ENCODE data around the gene REN.

Gene REN

GRCh38 chr1:204139952-204140351 is 26.2 kb downstream of the REN start:
- H2AFZ ChIP-seq (ENCODE audit: low read length) = no peak overlapping the region

DNA sequence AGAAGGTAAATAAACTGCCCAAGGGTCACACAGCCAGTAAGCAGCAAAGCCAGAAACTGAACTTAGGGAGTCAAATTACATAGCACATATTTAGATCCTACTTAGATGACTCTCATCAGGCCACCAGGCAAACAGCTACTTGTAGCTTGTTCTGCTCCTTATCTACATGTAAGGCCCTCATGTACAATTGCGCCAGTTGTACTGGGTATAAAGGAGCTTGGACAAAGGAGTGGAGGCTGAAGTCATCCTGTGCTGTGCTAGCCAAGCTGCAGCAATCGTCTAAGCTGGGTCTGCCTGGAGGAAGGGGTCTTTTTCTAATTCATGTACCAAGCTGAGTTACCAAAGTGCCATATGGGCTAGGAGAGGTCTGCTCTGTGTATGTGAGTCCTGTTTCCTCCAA is 27.0 kb downstream of the REN start:
- TF ChIP-seq, protein P1, sequence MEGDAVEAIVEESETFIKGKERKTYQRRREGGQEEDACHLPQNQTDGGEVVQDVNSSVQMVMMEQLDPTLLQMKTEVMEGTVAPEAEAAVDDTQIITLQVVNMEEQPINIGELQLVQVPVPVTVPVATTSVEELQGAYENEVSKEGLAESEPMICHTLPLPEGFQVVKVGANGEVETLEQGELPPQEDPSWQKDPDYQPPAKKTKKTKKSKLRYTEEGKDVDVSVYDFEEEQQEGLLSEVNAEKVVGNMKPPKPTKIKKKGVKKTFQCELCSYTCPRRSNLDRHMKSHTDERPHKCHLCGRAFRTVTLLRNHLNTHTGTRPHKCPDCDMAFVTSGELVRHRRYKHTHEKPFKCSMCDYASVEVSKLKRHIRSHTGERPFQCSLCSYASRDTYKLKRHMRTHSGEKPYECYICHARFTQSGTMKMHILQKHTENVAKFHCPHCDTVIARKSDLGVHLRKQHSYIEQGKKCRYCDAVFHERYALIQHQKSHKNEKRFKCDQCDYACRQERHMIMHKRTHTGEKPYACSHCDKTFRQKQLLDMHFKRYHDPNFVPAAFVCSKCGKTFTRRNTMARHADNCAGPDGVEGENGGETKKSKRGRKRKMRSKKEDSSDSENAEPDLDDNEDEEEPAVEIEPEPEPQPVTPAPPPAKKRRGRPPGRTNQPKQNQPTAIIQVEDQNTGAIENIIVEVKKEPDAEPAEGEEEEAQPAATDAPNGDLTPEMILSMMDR (IDR thresholded peaks at IDR 0.05; ENCODE audit: low read length) = no peak
- TF ChIP-seq EZH2 (IDR thresholded peaks at IDR 0.05; ENCODE audit: borderline replicate concordance, low read length) = no peak
- Histone ChIP-seq H2AFZ (ENCODE audit: low read length) (no peak overlapping the region), H3K4me2 (ENCODE audit: low read length) (no peak overlapping the region)

More at GRCh38 chr1:204139952-204140351, 26.2 kb downstream of the REN start:
- Histone ChIP-seq H3K79me2 (ENCODE audit: insufficient read depth, low read length) (no peaks in the 10 kb centered on the region), H3K27me3 (ENCODE audit: insufficient read depth, low read length) (no peaks in the 10 kb centered on the region), H3K9me2 (ENCODE audit: low read depth, low read length) (no peaks in the 10 kb centered on the region), H3K9ac (ENCODE audit: low read length) (no peak overlapping the region), H4K20me1 (ENCODE audit: insufficient read depth, low read length) (no peaks in the 10 kb centered on the region), H3K4me3 (ENCODE audit: low read depth, low read length, poor library complexity, severe bottlenecking) (no peak overlapping the region), H3K36me3 (ENCODE audit: insufficient read depth, low read length) (no peaks in the 10 kb centered on the region), H3K4me1 (ENCODE audit: insufficient read depth, low read length, severe bottlenecking) (no peaks in the 10 kb centered on the region), H3K27ac (ENCODE audit: low read depth, low read length, poor library complexity, severe bottlenecking) (no peak overlapping the region), H3K9me3 (ENCODE audit: low read length) (no peaks in the 10 kb centered on the region), H3K4me2 (ENCODE audit: low read length) (no peak overlapping the region), H3F3A (ENCODE audit: insufficient read depth, low read length) (no peaks in the 10 kb centered on the region)
- TF ChIP-seq, protein P1 (IDR thresholded peaks at IDR 0.05; ENCODE audit: low read length) = no peak
- TF ChIP-seq EZH2 (IDR thresholded peaks at IDR 0.05; ENCODE audit: borderline replicate concordance, low read length) = no peak

DNA sequence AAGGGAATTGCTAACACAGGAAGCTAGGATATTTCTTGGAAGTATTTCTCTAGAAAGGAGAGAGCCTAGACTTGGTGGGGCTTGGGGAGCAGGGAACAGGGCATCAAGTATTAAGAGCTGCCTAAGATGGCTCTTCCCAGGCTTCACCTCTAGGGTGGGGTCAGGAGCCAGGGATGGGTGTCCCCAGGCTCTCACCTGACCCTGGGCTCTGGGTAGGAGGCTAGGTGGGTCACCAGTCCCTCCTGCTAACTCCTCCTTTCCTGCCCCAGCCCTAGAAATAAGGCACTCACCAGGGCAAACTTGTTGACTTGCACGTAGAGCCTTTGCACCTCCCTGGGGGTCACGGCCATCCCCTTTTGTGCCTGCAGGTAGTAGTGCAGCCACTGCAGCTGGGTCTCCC is 29.3 kb downstream of the REN start:
- no peaks in the 10 kb centered on the region for H3K36me3 ChIP-seq (ENCODE audit: insufficient read depth, low read length)
- no peaks in the 10 kb centered on the region for H4K20me1 ChIP-seq (ENCODE audit: insufficient read depth, low read length)
- H3K27ac ChIP-seq (ENCODE audit: low read depth, low read length, poor library complexity, severe bottlenecking) = no peak overlapping the region
- H3K4me2 ChIP-seq (ENCODE audit: low read length) = no peak overlapping the region
- H3K4me3 ChIP-seq (ENCODE audit: low read depth, low read length, poor library complexity, severe bottlenecking) = no peak overlapping the region
- no peak for TF ChIP-seq EZH2 (IDR thresholded peaks at IDR 0.05; ENCODE audit: borderline replicate concordance, low read length)
- TF ChIP-seq, protein P1 (IDR thresholded peaks at IDR 0.05; ENCODE audit: low read length) = no peak
- no peaks in the 10 kb centered on the region for H3K9me2 ChIP-seq (ENCODE audit: low read depth, low read length)
- no peak overlapping the region for H3K9ac ChIP-seq (ENCODE audit: low read length)
- H3K27me3 ChIP-seq (ENCODE audit: insufficient read depth, low read length) = no peaks in the 10 kb centered on the region; the same call in 1 of the 2 replicates
- no peak overlapping the region for H2AFZ ChIP-seq (ENCODE audit: low read length)
- no peaks in the 10 kb centered on the region for H3F3A ChIP-seq (ENCODE audit: insufficient read depth, low read length)
- H3K79me2 ChIP-seq (ENCODE audit: insufficient read depth, low read length) = no peaks in the 10 kb centered on the region
- no peaks in the 10 kb centered on the region for H3K9me3 ChIP-seq (ENCODE audit: low read length)
- H3K4me1 ChIP-seq (ENCODE audit: insufficient read depth, low read length, severe bottlenecking) = no peaks in the 10 kb centered on the region

More for the DNA sequence above, 27.0 kb downstream of the REN start:
- no peaks in the 10 kb centered on the region; the same call in 1 of the 2 replicates for H3K27me3 ChIP-seq (ENCODE audit: insufficient read depth, low read length)
- H3K9ac ChIP-seq (ENCODE audit: low read length) = no peak overlapping the region
- no peaks in the 10 kb centered on the region for H3K79me2 ChIP-seq (ENCODE audit: insufficient read depth, low read length)
- no peaks in the 10 kb centered on the region for H3K9me2 ChIP-seq (ENCODE audit: low read depth, low read length)
- no peaks in the 10 kb centered on the region for H3F3A ChIP-seq (ENCODE audit: insufficient read depth, low read length)
- no peaks in the 10 kb centered on the region for H3K9me3 ChIP-seq (ENCODE audit: low read length)
- no peak overlapping the region for H3K4me3 ChIP-seq (ENCODE audit: low read depth, low read length, poor library complexity, severe bottlenecking)
- H4K20me1 ChIP-seq (ENCODE audit: insufficient read depth, low read length) = no peaks in the 10 kb centered on the region
- no peaks in the 10 kb centered on the region for H3K36me3 ChIP-seq (ENCODE audit: insufficient read depth, low read length)
- H3K27ac ChIP-seq (ENCODE audit: low read depth, low read length, poor library complexity, severe bottlenecking) = no peak overlapping the region
- H3K4me1 ChIP-seq (ENCODE audit: insufficient read depth, low read length, severe bottlenecking) = no peaks in the 10 kb centered on the region
